HUES48 (cell line): ENCODE data around the gene GALNT9.

ENCODE experiments used
- H3K27ac ChIP-seq: one replicate; pipeline ENCODE4 v1.7.0; 2013; ENCODE audit warnings: low read depth, low read length, inconsistent platforms
- H3K27me3 ChIP-seq: 2 replicates; pipeline ENCODE4 v1.6.1; 2013; ENCODE audit warnings: mild to moderate bottlenecking, low read length; ENCODE audit not compliant: control insufficient read depth, insufficient read depth
- H3K36me3 ChIP-seq: 2 replicates; pipeline ENCODE4 v1.6.1; 2013; ENCODE audit warnings: low read length; ENCODE audit not compliant: control insufficient read depth, insufficient read depth
- H3K4me1 ChIP-seq: 2 replicates; pipeline ENCODE4 v1.6.1; 2013; ENCODE audit warnings: mild to moderate bottlenecking, low read length; ENCODE audit not compliant: control insufficient read depth, insufficient read depth
- H3K4me3 ChIP-seq: 2 replicates; pipeline ENCODE4 v1.5.1; 2013; ENCODE audit warnings: mild to moderate bottlenecking, low read depth, low read length
- H3K9ac ChIP-seq: 2 replicates; pipeline ENCODE4 v1.6.1; 2013; ENCODE audit warnings: mild to moderate bottlenecking, low read depth, low read length, moderate library complexity
- H3K9me3 ChIP-seq: 2 replicates; pipeline ENCODE4 v1.6.1; 2013; ENCODE audit warnings: low read length; ENCODE audit not compliant: control insufficient read depth, insufficient read depth

The GALNT9 gene

GRCh38 chr12:132357623-132358186 lies 28.3 kb upstream of the GALNT9 start:
- no peaks in the 10 kb centered on the region for H3K4me1 ChIP-seq
- no peak overlapping the region for H3K9ac ChIP-seq
- H3K4me3 ChIP-seq: no peak overlapping the region
- H3K27me3 ChIP-seq: no peaks in the 10 kb centered on the region; the same call in 1 of the 2 replicates
- H3K36me3 ChIP-seq: no peaks in the 10 kb centered on the region
- H3K9me3 ChIP-seq: peaks cover 3% of the 10 kb centered on the region; the same call in 1 of the 2 replicates
- H3K27ac ChIP-seq: no peak overlapping the region

GRCh38 chr12:132356691-132357622 lies 27.6 kb upstream of the GALNT9 start:
- Histone ChIP-seq H3K36me3 (no peaks in the 10 kb centered on the region), H3K27me3 (no peaks in the 10 kb centered on the region; the same call in 1 of the 2 replicates), H3K9me3 (peaks cover 3% of the 10 kb centered on the region; the same call in 1 of the 2 replicates), H3K4me3 (no peak overlapping the region), H3K9ac (no peak overlapping the region), H3K27ac (peak overlapping the region; percentile 39), H3K4me1 (no peaks in the 10 kb centered on the region)

- peaks cover 3% of the 10 kb centered on the region; the same call in 1 of the 2 replicates for H3K9me3 ChIP-seq
- H3K4me1 ChIP-seq: no peaks in the 10 kb centered on the region
- H3K4me3 ChIP-seq: no peak overlapping the region
- H3K9ac ChIP-seq: no peak overlapping the region
- no peak overlapping the region for H3K27ac ChIP-seq
- no peaks in the 10 kb centered on the region for H3K36me3 ChIP-seq
- H3K27me3 ChIP-seq: no peaks in the 10 kb centered on the region; the same call in none of the 2 replicates
Measured at GRCh38 chr12:132355742-132356681, 26.6 kb upstream of the GALNT9 start.

GRCh38 chr12:132354982-132355680 lies 25.7 kb upstream of the GALNT9 start:
- Histone ChIP-seq H3K9ac (no peak overlapping the region), H3K9me3 (peaks cover 3% of the 10 kb centered on the region; the same call in 1 of the 2 replicates), H3K27me3 (no peaks in the 10 kb centered on the region; the same call in none of the 2 replicates), H3K36me3 (no peaks in the 10 kb centered on the region), H3K27ac (no peak overlapping the region), H3K4me3 (no peak overlapping the region), H3K4me1 (no peaks in the 10 kb centered on the region)

- no peaks in the 10 kb centered on the region for H3K36me3 ChIP-seq
- no peak overlapping the region for H3K9ac ChIP-seq
- H3K9me3 ChIP-seq: peaks cover under 1% of the 10 kb centered on the region; the same call in 1 of the 2 replicates
- H3K4me3 ChIP-seq: no peak overlapping the region
- no peak overlapping the region for H3K27ac ChIP-seq
- H3K4me1 ChIP-seq: no peaks in the 10 kb centered on the region
- no peaks in the 10 kb centered on the region; the same call in 1 of the 2 replicates for H3K27me3 ChIP-seq
Measured at GRCh38 chr12:132354211-132354981, 25.0 kb upstream of the GALNT9 start.

- Histone ChIP-seq H3K9ac (no peak overlapping the region), H3K27me3 (no peaks in the 10 kb centered on the region; the same call in 1 of the 2 replicates), H3K36me3 (no peaks in the 10 kb centered on the region), H3K4me1 (no peaks in the 10 kb centered on the region), H3K27ac (no peak overlapping the region), H3K4me3 (no peak overlapping the region), H3K9me3 (no peaks in the 10 kb centered on the region)
Measured at GRCh38 chr12:132353811-132354210, 24.4 kb upstream of the GALNT9 start.

GRCh38 chr12:132352896-132353800 lies 23.8 kb upstream of the GALNT9 start:
- Histone ChIP-seq H3K4me3 (no peak overlapping the region), H3K4me1 (no peaks in the 10 kb centered on the region), H3K9me3 (no peaks in the 10 kb centered on the region), H3K27me3 (no peaks in the 10 kb centered on the region; the same call in 1 of the 2 replicates), H3K36me3 (no peaks in the 10 kb centered on the region), H3K9ac (no peak overlapping the region), H3K27ac (no peak overlapping the region)

- H3K36me3 ChIP-seq: no peaks in the 10 kb centered on the region
- no peak overlapping the region for H3K9ac ChIP-seq
- no peaks in the 10 kb centered on the region for H3K9me3 ChIP-seq
- no peak overlapping the region for H3K27ac ChIP-seq
- H3K4me3 ChIP-seq: no peak overlapping the region
- H3K4me1 ChIP-seq: no peaks in the 10 kb centered on the region
- no peaks in the 10 kb centered on the region; the same call in 1 of the 2 replicates for H3K27me3 ChIP-seq
Measured at GRCh38 chr12:132351751-132352495, 22.5 kb upstream of the GALNT9 start.
